Non-pigmented ciliary epithelial cell (primary cell): ENCODE results near the gene ATF7IP.
"Not testable (repeated sequence)": the region's sequence is repeated elsewhere in the genome, so short reads cannot be mapped to it uniquely, and the experiment has no call there.

Experiments
- DNase-seq: peaks from one replicate; pipeline ENCODE4 v3.0.0-alpha.2; 2010; ENCODE audit warnings: low read depth

The ATF7IP gene

DNA sequence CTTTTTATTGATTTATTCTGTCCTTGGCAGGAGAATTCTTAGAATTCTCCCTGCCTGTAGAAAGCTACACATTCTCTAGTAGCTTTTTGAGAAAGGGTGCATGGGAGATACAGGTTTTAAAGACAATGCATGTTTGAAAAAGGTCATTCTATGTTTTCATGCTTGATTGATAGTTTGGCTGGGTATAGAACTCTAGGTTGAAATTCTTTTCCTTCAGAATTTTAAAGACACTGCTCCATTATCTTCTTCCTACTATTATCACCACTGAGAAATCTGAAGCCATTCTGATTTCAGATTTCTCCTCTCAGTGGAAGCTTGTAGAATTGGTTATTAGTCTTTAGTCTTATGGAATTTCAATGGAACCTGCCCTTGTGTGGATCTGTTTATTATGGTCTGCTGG, 14.0 kb downstream of the ATF7IP start:
- no peak for DNase-seq

DNA sequence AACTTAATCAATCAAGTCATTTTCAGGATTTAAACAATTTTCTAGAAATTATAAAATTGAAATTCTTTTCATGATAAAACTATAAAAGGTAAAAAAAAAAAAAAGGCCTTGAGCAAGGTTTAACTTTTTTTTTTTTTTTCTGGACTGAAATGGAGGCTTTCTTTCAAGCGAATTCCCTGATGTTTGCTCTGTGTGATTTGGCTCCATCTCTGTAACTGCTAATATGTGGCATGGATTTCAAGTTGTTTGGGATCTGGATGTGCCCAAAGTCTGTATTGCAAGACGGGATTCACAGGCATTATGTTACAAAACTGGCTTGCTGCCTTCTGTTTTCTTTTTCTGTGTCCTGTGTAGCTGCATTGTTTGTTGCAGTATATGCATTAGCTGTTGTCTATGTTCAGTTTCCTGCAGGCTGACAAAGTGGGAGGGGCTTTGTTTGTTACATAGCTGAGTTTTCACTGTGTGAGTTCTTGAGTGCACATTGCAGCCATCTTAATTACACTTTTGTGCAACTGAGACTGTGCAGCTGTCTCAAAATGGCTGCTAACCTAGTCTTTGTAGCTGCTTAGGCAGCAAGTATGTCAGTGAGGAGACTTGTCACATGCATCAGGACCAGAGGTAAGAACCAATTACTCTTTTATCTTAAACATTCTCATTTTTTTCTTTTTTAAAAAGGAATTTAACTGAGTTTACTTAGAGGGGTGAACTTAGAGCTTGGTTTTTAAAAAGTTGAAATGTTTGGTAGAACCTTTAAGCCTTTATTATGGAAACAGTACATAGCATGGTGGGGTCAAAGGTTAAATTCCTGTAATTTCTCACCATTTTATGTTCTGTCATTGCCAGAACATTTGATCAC, 19.5 kb downstream of the ATF7IP start:
- peak; percentile 88 for DNase-seq

DNA sequence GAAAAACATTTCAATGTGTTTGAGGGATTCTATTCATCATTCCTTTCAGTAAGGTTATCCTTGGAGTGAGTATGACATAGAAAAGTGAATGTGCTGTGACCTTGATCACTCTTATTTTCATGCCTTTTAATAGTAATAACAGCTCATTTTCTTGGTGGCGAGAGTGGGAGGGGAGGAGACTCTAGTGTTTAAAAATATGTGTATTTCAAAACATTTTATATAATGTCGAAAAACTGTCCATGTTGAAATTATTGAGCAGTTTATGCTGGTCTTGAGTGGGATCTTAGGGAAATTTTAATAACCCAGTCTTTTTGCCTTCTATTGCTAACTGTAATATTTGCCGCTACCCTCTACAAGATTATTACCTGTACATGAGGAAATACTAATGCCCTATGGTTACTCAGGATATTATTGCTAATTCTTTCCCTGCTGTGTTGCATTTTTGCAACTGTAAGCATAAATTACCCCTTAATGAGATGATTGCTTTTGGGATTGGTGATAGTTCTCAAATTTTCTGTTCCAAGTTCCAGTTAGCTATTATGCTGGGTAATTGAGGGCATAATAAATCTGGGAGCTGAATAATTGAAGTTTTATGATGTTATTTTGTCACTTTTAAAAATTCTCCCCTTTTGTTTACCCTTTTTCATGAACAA, 21.9 kb downstream of the ATF7IP start:
- DNase-seq = no peak

DNA sequence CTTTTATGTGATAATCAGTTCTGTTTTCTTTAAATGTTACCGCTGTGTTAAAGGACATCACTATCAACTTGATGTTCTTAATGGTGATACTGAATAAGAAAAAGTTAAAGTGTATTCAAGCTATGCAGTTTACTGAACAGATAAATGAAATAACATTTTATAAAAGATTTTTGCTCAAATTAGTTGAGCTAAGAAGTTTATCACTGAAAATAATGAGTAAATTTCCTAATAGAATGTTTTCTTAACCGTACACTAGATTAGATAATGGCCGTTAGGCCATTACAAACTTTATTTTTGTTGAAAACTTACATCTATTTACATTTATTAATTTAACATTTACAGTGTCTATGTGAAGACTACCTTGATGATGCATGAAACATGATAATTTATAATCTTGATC, 25.0 kb downstream of the ATF7IP start:
- DNase-seq = no peak

DNA sequence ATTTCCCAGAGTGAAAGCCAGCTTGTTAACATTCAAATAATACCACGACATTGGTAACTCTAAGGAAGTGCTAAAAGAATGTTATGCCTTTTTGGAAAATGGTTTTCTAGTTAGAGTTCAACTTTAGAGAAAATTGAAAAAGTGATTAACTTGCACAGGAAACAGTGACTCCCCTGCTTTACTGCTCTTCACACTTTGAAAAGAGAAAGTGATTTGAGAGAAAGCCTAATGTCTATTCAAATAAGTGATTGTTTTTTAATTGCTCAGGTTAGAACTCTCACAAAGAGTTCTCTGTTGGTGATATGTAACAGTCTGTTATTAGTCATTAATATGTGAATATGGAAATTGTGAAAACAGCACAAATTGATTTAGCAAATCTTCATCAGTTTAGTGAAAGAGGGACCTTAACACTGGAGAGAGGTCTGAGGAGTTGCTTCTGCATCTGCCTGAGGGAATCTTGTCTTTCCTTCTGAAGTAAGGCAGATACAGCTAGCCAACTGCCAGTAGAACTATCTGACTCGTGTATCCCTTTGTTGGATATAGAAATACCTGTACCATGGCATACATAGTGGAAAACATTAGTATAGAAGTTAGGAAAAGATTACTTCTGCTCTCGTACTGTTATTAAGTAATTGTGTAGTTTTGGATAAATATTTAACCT, 25.5 kb downstream of the ATF7IP start:
- no peak for DNase-seq

DNA sequence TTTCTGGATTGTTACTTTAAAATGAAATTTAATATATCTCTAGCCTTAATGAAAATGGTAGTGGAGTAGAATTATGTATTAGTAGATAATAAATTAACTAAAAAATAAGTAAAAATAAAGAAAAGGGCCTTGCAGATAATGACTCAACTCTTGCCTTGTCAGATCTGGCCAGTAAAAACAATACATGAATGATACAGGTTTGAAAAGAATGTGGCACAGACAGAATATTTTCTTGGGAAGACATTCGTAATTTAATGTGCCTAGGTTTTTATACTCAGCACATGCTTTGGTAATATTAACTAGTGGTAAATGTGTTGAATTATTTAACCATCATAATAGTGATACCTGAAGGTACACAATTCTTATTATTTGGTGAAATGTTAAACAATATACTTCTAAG, 28.3 kb downstream of the ATF7IP start:
- no peak for DNase-seq

DNA sequence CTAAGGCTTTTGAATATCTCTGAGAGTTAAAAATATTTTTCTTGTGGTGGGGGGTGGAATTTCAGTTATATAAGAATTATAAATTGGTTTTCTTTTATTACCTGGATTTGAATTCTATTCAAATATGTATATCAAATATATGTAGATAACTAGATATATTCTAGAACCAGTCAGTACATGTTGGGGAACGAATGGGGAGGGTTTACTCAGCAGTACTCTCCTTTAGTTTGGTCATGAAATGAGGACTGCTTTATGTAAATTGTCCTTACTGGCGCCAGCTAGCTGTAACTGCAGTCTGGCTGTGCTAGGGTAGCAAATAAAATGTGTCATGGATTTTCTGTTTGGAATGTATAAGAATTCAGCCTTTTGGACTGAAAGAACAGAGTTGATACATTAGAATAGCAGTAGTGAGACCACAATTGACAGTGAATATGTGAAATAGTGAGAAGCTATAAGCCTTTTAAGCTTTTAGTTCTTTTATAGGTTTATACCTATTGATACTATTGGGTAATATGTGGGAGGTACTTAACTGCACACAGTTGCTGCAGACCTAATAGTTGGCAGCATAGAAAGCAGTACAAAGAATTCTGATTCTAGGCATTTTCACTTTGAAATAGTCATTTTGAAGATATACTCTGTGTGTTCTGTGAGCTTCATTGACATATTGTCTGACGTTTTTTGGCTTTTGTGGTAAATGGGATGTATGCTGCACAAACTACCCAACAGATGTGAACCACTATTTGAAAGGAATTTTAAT, 29.0 kb downstream of the ATF7IP start:
- DNase-seq = peak; percentile 51

DNA sequence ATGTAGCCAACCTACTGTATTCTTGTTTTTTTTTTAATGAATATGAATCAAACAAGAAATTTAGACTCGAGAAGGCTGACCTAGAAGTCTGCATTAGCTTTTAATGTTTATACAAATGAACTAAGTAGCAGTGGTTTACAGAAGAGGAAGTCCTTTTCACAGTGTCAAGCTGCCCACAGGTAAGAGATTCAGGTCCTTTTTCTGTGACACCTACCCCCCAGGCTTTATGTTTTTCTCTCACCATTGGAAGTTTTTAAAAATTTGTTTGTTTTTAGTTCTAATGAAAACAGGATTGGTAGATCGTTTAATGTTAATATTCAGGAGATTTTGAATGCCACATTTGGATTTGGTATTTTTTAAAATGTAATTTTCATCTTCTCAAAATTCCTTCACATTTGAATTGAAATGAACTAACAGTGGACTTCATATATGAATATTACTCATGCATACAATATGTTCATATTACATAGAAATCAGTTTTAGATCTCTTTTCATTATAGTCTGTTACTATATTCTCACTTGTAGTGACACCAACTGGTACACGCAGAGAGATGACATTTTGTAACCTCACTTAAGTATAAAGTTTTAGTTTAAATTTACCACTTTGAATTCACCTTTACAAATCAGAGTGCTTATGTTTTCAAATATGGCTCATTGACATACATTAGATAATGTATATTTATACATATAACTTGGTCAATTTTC, 29.7 kb downstream of the ATF7IP start:
- no peak for DNase-seq

DNA sequence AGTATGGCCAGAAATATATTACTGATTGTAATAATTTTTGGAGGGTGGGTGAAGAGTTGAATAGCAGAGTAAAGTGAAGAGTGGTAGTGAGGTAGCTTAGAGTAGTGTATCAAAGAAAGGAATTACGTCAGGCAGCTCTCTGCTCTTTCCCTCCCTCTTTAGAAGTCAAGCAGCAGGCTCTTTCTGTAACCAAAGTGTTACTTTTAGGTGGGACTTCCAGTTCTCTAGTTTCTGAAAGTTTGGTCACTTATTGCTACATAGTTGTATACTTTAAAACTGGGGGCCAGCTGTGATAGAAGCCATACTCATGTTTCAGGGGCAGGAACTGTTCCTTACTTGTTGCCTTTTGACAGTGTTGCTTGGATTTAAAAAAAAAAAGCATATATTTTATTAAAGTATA, 30.6 kb downstream of the ATF7IP start:
- DNase-seq = no peak

DNA sequence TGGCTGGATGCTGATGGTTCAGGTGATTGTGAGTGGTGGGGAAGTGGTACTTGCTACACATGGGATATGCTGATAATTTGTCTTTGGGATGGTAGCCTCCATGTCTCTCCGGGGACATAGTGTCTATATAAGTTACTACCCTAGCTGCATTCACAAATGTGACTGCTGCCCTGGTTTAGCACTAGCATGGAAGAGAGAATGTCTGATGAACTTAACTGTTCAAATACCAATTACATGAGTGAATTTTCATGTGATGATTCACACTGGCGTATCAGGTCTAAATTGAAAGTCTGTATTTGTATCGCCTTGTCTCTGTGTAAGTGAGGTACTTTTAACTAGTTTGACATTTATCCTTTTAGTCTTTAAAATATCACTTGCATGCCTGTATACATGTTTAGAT, 34.4 kb downstream of the ATF7IP start:
- peak; percentile 55 for DNase-seq

DNA sequence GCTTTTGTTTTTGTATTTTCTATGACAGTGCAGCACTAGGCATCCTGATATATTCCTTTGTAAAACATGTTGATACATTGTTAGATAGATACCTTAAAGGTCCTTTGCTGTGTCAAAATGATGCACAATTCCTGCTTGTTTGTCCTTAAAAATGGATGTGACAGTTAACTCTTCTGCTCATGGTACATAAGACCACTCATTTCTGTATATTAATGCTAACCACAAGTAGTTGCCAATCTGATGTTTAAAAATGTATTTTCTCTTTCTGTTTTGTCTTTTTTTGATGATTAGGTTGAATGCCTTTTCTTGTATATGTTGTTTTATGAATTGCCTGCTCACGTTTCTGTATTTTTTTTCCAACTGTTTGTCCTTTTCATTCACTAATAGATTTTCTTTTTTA, 35.1 kb downstream of the ATF7IP start:
- DNase-seq = no peak

DNA sequence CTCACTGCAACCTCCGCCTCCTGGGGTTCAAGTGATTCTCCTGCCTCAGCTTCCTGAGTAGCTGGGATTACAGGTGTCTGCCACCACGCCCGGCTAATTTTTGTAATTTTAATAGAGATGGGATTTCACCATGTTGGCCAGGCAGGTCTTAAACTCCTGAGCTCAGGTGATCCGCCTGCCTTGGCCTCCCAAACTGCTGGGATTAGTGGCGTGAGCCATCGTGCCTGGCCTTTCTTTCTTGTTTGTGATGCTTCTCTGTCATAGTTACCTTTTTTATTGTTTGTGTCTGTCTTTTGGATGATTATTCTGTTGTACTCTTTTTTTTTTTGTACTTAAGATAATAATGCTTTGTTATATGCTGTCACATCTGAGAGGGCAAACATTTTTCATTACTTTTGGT, 35.8 kb downstream of the ATF7IP start:
- DNase-seq = not testable (repeated sequence)

DNA sequence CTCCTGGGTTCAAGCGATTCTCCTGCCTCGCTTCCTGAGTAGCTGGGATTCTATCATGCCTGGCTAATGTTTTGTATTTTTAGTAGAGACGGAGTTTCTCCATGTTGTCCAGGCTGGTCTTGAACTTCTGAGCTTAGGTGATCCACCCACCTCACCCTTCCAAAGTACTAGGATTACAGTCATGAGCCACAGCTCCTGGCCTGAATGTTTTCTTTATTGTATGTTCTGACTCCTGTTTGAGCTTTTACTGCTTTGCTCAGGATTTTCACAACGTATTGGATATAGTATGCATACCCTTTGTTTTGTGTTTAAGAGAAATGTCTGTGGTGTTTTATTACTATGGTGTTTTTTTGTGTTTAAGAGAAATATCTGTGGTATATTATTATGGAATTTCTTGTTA, 37.2 kb downstream of the ATF7IP start:
- DNase-seq = no peak

DNA sequence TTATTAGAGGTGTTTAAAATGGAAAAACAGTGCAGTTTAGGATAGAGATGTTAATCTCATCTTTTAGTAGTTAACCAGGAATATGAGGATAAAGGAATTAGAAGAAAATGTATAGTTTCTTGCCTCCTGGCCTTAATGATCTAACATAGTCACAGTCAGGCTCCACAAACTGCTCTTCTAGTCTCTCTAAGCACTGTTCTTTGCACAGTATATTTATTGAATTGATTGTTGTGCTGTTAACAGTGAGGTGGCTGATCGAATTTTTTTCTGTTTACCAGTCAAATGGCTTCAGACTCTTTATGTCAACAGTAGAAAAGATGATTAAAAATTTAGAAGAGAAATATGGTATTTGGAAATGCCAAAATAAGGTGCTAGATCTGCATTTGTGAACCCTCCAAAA, 37.8 kb downstream of the ATF7IP start:
- DNase-seq = no peak

DNA sequence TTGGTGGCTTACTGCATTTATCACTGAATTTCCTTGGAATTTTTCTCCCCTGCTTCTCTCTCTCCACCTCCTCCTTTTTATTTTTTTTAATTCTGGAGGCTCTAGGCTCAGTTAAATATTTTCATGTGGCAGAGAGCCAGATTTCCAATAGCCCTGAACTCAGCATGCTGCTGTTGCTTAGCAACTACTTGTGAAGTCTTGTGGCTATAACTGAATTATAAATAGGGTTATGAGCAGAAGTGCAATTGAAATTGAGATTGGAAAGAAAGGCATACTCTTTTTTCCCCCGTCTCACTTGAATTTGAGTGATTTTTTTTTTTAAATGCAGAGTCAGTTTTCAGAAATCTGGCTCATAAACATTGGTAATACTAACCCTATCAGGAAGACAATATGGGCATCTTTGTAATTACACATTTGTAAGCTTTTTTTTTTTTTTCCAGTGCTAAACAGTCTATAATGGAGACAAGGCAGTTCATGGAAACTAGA, 38.3 kb downstream of the ATF7IP start:
- peak; percentile 67 for DNase-seq

DNA sequence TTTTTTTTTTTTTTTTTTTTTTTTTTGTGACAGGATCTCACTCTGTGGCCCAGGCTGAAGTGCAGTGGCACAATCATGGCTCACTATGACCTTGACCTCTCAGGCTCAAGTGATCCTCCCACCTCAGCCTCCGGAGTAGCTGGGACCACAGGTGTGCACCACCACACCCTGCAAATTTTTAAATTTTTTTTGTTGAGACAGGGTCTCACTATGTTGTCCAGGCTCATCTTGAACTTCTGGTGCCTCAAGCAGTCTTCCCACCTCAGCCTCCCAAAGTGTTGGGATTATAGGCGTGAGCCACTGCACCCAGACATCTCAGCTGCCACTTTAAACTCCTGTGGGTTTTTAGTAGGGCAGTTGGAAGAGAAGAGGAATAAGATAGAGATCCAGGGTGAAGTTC, 39.9 kb downstream of the ATF7IP start:
- DNase-seq = not testable (repeated sequence)

DNA sequence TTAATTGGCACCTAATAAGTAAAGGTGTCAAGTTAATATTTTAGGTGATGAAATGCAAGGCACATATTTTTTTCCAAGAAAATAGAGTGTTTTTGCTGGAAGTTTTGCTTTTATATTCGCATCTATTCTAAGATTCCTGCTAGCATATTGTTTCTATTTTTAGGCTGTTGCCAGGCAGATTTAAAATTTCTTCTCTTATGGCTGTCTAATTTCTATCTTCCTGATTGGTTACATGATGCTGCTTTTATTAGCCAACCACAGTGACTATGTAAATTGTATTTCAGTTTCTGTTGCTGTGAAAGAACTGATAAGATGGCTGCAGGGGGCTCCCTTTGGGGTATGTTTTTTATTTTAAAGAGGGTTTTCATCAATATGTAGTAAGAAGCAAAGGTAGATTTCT, 42.7 kb downstream of the ATF7IP start:
- no peak for DNase-seq

DNA sequence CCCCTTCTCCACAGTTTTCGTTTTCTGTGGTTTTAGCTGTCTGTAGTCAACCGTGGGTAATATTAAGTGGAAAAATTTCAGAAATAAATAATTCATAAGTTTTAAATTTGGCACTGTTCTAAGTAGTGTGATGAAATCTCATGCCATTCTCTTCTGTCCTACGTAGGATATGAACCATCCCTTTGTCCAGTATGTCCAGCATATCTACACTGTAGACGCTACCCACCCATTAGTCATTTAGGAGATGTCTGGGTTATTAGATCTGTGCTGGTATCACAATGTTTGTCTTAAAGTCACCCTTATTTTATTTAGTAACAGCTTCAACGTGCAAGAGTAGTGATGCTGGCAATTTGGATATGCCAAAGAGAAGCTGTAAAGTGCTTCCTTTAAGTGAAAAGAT, 44.7 kb downstream of the ATF7IP start:
- peak; percentile 23 for DNase-seq

DNA sequence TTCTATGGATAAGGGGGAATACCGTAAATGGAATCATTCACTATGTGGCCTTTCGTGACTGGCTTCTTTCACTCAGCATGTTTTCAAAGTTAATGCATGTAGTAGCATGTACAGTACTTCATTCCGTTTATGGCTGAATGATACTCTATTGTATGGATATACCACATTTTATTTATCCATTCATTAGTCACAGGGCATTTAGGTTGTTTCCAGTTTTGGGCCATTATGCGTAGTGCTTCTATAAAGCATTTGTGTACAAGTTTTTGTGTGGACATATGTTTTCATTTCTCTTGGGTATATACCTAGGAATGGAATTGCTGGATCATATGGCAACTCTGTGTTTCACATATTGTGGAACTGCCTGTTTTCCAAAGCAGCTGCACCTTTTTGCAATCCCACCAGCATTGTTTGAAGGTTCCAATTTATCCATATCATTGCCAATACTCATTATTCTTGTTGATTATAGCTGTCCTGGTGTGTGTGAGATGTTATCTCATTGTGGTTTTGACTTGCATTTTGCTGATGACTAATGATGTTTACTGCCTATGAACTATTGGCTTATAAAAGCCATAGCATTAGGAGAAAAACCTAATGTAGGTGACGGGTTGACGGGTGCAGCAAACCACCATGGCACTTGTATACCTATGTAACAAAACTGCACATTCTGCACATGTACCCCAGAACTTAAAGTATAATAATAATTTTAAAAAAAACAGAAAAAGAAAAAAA, 45.5 kb downstream of the ATF7IP start:
- DNase-seq = no peak

DNA sequence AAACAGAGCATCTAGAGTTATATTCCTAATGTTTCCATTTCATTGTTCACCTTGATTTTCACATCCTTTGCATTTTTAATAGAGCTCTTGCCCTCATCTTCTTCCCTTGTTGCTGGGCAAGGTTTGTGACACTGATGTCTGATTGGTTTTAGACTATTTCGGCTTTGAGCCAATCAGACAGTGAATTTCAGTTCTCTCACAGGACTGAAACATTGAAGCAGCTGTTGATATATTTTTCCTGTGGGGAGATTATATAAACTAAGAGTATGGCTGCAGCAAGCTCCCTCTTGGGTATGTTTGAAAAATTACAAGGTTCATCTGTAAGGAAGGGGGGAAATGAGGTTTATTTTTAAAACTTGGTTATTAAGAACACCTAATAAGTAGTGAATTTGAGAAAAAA, 51.2 kb downstream of the ATF7IP start:
- DNase-seq = peak; percentile 69

DNA sequence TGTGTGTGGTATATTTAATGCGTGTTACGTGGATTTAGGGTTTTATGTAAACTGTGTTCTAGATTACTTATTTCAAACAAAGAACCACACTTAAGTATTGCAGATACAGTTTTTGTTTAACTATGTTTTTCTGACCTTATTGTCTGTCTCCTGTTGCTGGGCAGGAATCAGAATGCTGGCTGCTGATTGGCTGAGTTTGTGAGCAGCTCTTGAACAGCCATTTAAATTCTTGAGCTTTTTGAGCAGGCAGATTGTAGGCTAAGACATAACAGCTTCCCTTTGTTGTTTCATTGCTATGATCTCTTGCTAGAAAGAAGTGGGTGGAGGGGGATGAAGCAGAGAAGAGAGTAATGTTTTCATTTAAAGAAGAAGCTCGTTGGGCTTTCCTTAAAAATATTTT, 52.2 kb downstream of the ATF7IP start:
- DNase-seq = peak; percentile 92
